CD4-positive, alpha-beta T cell treated with Interleukin-4 for 4 hours (primary cell): Measurements from ENCODE around the gene PTCH1.

Source experiments
- DNase-seq: peaks from one replicate; pipeline ENCODE4 v3.0.0-alpha.2; 2020

PTCH1 gene

DNA sequence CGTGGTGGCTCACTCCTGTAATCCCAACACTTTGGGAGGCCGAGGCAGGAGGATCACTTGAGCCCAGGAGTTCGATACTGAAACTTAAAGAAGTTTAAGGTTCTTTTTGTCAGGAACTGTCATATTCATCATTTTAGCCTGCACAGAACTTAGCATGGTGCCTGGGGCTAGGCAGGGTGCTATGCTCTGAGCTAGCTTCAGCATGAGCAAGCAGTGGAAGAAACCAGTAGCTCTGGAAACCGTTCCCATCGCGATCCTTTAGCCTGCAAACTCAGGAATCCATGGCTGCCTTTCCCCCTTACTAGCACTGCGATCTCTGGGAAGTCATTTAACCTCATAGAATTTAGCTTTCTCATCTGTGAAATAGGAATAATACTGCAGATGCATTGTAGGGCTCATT is 80.4 kb downstream of the PTCH1 start:
- no peak for DNase-seq

DNA sequence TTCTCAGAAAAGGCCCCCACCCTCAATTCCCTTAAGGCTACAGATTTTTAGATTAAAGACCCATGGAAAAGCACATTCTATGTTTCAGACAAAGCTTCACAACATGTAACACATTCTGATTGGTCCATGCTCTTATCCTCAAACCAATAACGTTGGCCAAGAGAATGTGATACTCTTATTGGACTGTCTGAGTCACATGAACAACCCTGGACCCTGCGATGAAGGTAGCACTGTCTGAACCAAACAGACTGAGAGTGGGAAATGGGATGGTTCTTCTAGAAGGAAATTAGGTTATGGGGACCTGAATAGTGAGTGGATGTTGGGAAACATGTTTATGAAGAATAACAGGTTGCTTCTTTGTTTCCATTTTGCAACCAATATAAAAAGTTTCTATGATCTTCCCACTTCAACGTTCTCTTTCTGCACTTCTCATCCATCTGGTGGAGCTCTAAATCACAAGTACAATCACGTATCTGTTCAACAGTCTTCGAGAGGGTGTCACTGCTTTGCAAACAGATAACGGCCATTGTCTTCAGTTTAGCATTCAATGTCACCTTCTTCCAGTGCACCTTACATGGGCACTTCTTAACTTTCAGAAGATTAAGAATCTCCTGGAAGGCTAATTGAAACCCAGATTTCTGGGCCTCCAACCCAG is 81.6 kb downstream of the PTCH1 start:
- DNase-seq, result no peak

DNA sequence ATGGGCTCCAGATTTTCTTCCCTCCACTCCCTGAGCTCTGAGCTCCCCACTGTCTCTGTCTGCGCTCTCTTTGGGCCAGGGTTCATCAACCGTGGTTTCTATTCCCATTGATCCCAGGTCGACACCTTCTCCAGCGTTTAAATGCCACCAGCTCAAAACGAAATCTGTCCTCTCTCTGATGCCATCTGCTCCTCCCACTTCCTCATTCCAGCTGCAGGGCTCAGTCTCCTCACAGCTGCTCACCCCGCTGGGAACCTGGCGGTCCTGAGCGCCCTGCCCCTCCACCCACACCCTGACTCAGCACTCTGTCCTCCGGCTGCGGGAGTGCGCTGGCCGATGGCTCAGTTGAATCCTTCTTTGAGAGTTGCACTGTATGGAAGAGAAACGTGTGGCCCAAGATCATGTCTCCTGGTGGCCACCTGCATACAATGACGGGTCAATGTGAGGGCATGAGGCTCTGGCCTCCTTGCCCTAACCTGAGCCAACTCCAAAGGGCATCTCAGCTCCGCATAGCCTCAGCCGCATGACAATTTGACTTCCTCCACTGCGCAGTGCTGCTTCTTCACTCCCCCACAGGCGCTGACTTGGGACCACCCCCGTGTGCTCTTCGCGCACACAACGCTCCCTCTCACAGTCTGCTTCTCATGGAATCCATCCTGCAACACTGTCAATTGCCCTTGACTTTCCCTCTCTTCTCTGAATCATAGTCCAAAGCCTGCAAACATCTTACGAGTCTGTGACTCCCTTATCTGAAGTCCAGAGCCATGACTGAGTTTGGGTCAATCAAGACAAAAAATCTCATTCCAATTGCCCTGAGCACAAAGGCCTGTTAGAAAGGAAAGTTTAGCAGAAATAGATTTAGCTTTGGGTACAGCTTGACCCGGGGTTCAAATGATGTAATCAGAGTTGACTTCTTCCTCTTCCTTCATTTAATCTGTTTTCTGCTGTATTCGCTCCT is 82.4 kb downstream of the PTCH1 start:
- no peak for DNase-seq

DNA sequence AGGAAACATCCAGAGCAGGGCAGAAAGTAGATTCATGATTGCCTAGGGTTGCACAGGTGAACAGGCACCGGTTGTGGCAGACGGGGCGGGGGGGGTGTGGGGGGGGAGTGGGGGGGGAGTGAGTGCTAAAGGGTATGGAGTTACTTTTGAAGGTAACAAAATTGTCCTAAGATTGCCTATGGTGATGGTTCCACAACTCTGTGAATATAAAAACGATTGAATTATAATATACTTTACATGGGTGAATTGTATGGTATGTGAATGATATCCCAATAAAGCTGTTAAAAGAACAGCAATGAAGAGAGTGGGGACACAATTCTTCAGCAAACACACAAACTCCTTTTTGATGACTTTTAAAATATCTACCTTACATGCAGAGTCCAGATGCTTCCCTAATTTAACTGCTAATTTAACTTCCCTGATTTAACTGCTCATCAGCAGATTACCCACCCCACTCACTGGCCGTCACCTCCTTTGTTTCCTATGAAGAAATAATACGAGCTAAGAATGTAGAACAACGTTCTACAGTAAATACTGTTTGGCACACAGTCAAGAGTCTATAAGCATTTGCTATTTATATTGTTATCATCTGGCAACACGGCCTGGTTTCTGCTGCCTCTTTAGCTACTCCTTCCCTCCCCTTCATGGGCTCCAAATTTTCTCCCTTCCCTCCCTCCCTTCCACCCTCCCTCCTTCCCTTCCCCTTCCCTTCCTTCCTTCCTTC is 83.5 kb downstream of the PTCH1 start:
- DNase-seq, result no peak

DNA sequence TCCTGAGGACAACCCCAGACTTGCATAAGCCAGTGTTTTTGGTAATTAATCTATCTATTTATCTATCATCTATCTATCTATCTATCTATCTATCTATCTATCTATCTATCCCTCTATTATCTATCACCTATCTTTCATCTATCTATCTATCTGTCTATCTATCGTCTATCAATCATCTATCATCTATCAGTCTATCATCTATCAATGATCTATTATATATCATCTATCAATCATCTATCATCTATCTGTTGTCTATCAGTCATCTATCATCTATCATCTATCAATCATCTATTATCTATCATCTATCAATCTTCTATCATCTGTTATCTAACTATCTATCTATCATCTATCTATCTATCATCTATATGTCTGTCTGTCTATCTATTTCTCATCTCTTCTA is 85.5 kb downstream of the PTCH1 start:
- DNase-seq, result no peak

DNA sequence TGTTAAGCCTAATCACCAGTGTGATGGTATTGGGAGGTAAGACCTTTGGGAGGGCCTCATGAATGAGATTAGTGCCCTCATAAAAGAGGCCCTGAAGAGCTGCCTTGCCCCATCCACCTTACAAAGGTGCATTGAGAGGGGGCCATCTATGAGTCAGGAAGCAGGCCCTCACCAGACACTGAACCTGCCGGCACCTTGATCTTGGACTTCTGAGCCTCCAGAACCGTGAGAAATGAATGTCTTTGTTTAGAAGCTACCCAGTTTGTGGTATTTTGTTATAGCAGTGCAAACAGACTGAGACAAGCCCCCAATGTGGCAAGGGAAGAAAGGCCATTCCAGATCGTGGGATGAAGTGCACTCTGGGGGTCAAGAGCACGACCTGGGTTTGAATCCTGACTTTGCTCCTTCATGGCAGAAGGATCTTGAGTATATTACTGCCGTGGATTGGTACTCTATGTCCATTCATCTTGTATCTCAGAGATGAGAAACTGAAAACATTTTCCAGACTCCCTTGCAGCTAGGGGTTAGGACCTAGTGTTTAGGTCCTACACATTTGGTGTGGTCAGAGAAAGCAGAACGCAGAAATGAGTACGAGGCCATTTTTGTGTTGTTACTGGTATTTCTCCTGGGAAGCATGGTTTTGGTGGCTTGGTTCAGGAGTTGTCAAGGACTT is 86.7 kb downstream of the PTCH1 start:
- DNase-seq, result no peak

DNA sequence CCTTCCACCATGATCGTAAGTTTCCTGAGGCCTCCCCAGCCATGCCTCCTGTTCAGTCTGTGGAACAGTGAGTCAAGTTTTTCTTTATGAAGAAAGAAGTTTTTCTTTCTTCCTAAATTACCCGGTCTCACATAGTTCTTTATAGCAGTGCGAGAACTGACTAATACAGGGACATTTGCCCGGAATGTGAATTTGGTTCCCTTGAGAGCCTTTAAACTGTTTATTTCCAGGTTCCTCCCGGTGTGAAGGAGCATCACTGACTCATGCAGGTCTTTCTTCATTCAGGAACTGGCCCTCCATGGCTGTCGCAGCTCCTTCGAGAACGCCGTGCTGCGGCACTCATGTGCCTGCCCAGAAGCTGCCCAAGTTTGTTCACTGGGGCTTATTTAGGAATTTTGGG is 87.7 kb downstream of the PTCH1 start:
- no peak for DNase-seq

DNA sequence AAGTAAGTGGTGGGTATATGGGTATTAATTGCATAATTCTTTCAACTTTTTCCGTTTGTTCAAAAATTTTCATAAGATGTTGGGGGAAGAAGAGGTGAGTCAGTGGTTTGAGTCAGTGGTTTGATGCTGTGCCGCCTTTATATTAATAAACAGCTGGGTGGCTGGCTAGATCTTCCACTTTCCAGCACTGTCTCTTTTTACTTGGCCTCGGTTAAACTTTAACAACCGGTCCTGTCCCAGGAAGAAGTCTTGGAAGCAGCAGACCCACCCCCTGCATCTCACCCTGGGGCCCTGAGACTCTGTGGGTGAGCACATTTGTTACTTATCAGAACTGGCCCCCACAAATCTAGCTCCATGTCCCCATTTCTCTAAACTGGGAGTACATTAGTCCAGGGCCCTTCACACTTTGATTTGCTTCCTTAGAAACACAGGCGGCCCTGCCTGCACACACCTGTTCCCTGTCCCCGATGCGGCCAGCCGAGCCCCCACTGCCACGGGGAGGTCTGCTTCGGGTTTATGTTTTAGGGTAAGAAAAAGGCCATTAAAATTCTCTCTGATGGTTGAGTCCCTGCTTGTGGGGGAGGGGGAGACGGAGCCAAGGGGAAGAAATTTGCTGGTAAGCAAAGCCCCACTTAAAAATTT is 90.7 kb downstream of the PTCH1 start:
- no peak for DNase-seq

DNA sequence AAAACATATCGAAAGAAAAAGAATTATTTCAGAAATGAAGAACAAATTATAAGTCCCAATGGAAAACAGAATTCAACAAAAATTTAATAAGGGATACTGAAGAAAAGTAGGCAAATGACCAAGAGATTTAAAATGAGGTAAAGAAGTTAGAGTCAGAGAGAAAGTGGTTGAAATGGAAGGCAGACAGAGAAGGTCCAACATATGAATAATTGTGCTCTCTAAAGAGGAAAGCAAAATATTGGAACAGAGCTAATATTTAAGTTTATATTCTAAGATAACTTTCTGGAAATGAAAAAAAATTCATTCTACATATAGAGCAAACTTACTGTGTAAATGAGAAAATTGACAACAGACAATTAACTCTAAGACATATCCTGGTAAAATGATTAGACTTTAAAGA is 94.1 kb downstream of the PTCH1 start:
- DNase-seq, result no peak

DNA sequence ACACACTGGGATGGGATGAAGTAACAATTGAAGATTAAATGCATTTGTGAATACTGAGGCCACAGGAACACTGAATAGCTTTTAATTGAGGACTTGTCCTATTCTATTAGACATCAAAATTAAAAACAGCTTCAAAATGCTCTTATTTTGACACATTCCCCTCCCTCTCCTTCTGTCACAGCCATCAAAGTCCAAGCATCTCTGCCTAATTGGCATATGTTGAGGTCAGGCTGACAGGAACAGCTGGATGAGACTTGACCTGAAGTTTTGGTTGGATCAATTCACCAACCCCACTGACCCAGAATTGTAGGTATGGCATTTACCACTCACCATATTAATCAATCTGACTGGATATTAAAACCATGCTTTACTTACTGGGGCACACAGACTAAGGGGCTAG is 96.3 kb downstream of the PTCH1 start:
- DNase-seq, result no peak

DNA sequence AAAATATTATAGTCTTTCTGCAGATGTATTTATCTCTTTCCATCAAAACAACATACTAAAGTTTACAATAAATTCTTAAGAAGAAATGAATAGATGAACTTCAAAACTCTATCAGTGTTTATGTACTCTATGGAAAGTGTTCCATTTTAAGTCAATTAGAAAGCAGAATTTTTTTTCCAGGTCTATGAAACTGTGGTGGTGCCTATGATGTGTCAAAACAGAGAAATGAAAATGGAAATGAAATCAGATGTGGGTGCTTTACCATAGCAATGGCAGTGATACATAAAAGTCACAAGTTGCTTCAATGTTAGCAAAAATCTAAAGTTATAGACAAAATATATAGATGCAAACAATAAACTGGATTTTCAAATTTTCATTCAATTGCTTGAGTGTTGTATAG is 97.3 kb downstream of the PTCH1 start:
- no peak for DNase-seq

DNA sequence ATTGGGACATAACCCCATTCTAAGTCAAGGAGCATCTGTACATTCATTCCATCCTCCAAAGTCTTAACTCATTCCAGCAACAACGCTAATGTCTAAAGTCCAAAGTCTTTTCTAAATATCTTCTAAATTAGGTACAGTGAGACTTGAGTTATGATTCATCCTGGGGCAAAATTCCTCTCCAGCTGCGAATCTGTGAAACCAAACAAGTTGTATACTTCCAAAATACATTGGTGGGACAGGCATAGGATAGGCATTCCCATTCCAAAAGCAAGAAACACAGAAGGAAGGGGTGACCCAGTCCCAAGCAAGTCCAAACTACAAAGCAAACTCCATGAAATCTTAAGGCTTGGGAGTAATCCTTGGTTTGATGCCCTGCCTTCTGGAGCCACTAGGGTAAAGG is 101.6 kb downstream of the PTCH1 start:
- DNase-seq, result no peak

DNA sequence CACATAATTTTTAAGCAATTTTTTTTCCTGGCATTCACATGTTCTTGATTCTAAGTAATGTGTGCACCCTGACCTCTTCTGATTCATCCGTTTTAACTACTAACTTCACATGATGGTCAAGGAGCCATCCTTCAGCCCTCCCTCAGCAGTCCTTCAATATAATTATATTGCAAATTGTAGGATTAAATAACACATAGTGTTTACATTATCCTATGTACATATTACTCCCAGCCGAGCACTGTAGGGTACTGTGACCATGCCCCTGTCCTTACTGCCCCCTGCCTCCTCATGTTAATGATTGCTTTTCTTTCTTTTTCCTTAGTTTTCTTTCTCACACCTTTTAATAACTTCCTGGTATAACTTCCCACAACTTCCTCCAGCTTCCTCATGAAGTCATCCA is 103.0 kb downstream of the PTCH1 start:
- DNase-seq, result no peak

DNA sequence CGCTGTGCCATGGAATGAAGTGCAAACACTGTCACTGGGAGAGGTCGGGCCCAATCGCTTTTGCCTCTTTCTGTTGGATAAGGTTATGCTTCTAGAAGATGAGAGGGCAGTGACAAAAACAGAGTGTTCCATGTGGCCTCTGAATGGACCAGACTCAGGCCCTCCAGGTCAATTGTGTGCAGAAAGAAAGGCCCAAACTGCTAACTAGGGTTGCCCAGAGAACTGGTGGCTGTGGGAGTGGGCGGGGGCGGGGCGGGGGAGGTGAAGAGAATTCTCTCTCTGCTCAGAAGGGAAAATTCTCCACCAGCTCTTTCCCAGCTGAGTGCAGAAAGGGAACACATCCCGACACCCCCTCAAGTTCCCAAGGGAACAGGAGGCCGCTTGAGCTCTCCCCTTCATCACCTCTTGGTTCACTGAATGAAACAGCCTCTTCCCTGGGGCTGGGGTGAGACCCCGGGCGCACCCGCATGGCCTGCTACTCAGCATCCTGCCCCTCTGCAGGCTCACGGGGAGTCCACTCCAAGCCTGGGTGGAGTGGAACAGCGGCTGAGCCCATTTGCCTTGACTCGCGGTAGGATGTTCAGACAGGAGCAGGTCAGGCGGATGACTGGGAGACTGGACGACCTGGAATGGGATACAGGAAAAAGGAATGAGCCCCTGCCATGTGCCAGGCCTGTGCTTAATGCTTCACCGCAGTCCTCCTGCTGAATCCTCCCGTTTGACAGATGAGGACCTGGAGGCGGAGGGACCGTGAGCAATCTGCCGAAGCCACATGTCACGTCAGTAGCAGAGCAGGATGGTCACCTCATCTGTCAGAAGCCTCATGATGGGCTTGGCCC is 105.5 kb downstream of the PTCH1 start:
- no peak for DNase-seq

DNA sequence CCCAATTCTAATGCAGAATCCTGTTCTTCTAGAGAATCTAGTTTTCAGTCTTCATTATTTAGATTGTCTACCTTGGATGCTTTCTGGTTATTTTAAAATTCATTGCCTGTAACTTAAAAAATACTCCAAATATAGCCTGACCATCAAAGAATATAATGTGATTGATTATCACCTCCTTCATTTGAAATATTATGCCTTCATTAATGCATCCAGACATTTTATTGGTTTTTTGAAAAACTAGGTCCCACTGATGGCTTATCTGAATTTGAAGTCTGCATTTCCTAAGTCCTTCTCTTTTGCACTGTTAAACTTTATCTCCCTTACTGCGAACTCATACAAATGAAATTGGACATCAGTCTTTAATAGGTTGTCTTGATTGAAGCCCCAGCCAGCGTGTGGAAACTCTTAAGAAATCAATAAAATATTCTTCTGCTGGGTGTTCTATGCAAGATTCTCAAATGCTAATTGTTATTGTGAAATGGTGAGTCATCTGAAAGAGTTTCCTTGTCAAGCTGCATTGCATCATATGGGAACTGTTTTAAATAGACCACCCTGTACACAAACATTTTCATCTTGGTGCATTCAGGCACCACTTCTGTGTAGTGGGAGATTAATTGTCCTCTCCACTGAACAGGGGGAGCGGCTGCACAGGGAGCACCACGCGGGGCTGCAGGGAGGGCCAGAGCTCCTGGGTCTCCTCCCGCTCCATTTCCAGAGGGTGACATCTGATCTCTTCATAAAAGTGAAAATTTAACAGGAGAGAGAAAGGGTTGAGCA is 106.9 kb downstream of the PTCH1 start:
- no peak for DNase-seq

DNA sequence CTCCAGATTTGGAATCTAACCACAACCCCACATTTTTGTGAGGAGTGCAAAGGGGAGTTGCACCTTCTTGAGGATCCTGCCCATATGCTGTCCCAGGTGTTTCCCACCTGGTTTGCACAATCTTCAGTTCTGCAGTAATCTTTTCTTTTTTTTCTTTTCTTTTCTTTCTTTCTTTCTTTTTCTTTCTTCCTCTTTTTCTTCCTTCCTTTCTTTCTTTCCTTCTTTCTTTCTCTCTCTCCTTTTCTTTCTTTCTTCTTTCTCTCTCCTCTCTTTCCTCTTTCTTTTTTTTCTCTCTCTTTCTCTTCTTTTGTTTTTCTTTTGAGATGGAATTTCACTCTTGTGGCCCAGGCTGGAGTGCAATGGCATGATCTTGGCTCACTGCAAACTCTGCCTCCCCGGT is 109.2 kb downstream of the PTCH1 start:
- no peak for DNase-seq

DNA sequence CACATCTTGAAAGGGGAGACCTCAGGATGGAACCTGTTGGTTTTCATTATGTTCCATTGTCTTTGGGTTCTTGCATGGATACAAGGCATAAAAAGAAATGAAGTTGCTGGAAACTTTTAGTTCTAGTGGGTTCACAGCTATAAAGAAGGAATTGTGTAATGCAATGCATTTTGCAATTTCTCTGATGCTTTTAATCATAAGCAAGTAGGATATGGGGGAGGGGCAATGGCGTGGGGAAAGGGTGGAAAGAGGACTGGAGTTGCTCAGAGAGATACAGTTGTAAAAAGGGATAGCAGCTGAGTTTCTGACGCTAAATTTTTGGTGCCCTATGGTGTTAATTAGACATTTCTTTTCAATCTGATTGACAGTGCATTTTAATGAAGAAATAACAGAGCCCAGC is 110.7 kb downstream of the PTCH1 start:
- DNase-seq, result no peak

DNA sequence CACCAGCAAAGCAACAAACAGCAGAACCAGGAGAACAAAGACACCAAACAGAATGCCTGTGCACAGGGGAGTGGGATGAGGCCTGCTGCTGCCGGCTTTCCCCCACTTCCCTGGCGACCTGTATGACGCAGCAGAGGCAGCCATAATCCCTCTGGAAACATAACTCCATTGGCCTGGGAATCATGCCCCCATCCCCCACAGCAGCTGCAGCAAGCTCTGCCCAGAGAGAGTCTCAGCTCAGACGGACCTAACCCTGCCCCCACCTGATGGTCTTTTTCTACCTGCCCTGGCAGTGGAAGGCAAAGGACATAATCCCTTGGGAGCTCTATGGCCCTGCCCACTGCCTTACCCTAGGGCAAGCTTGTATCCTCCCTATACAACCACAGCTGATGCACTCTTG is 117.5 kb downstream of the PTCH1 start:
- no peak for DNase-seq
